Measurements from ENCODE around the gene ACSBG1.

The ACSBG1 gene

GRCh38 chr15:78129751-78130287 is 104.5 kb downstream of the ACSBG1 start:
- no peak for DNase-seq (ENCODE audit: low read depth)

- no peak for DNase-seq (ENCODE audit: low read depth)
Observed at GRCh38 chr15:78129077-78129750, 105.2 kb downstream of the ACSBG1 start.

GRCh38 chr15:78127882-78128281 is 106.5 kb downstream of the ACSBG1 start:
- DNase-seq (ENCODE audit: low read depth), result no peak

- DNase-seq (ENCODE audit: low read depth), result no peak
Observed at GRCh38 chr15:78125267-78125666, 109.1 kb downstream of the ACSBG1 start.

GRCh38 chr15:78120523-78120922 is 113.8 kb downstream of the ACSBG1 start:
- no peak for DNase-seq (ENCODE audit: low read depth)

Measured in stromal cell of bone marrow (primary cell).